Measurements from ENCODE around the gene RADIL.

Gene RADIL

GRCh38 chr7:4823441-4824119 lies 59.9 kb downstream of the RADIL start:
- H3K36me3 ChIP-seq (ENCODE audit: insufficient read depth, low read length), result no peaks in the 10 kb centered on the region
- no peak overlapping the region for H3K9ac ChIP-seq (ENCODE audit: insufficient read length)
- no peak overlapping the region for H3K4me3 ChIP-seq
- no peak overlapping the region for H3K27ac ChIP-seq
- TF ChIP-seq FOXP2 (optimal IDR thresholded peaks at IDR 0.05; ENCODE audit: control extremely low read depth, extremely low read length, insufficient read depth) (no peak), POLR2AphosphoS5 (IDR thresholded peaks at IDR 0.05; ENCODE audit: borderline replicate concordance, low read depth, low read length) (no peak), EZH2 (IDR thresholded peaks at IDR 0.05) (no peak)
- H3K9me3 ChIP-seq (ENCODE audit: low read depth, low read length), result no peaks in the 10 kb centered on the region
- DNase-seq (ENCODE audit: low read depth, low spot score), result no peak

DNA sequence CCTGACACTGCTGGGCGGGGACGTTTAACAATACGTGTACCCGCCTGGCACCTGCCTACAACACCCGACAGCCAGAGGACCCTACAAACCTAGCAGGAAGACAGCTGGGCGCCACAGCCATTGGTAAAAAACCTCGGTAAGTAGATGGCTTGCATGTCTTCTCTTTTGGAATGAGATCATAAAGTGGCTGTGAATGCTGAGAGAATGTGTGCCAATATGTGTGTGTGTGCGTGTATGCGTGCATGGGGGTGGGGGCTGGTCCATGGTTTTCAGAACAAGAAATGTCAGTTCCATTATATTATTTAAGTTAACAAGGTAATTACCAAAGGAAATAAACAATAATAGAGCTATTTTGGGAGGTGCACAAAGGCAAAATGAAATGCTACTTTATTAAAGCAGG lies 60.8 kb downstream of the RADIL start:
- TF ChIP-seq POLR2AphosphoS5 (IDR thresholded peaks at IDR 0.05; ENCODE audit: borderline replicate concordance, low read depth, low read length), result no peak
- TF ChIP-seq FOXP2 (optimal IDR thresholded peaks at IDR 0.05; ENCODE audit: control extremely low read depth, extremely low read length, insufficient read depth), result no peak
- TF ChIP-seq EZH2 (IDR thresholded peaks at IDR 0.05), result no peak
- H3K27ac ChIP-seq, result no peak overlapping the region

DNA sequence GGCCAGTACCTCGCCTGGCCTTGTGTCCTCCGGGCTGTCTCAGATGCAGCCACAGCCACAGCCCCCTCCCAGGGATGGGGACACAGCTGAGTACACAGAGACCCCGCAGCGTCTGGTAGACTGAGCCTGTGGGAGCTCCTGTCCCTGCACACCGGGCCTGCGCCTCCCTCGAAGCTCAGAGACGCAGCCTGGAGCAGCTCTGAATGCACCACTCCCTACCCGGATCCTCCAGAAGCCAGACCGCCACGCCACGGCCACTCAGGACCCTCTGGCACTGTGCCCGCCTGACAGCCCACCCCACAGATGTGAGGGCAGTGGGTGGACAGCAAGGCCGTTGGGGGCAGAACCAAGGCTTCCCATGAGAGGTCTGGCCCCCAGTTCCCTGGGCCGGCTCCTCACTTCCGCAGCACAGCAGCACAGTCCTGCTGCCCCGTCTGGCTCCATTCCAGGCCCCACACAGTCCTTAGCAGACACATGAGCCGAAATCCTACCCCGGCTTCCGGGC lies 62.5 kb downstream of the RADIL start:
- no peak overlapping the region for H3K9ac ChIP-seq (ENCODE audit: insufficient read length)
- H3K4me3 ChIP-seq, result no peak overlapping the region
- no peaks in the 10 kb centered on the region for H3K36me3 ChIP-seq (ENCODE audit: insufficient read depth, low read length)
- no peak for DNase-seq (ENCODE audit: low read depth, low spot score)
- no peak overlapping the region for H3K27ac ChIP-seq
- H3K9me3 ChIP-seq (ENCODE audit: low read depth, low read length), result no peaks in the 10 kb centered on the region
- TF ChIP-seq POLR2AphosphoS5 (IDR thresholded peaks at IDR 0.05; ENCODE audit: borderline replicate concordance, low read depth, low read length) (no peak), EZH2 (IDR thresholded peaks at IDR 0.05) (no peak), FOXP2 (optimal IDR thresholded peaks at IDR 0.05; ENCODE audit: control extremely low read depth, extremely low read length, insufficient read depth) (no peak)

More for the DNA sequence above, 60.8 kb downstream of the RADIL start:
- DNase-seq (ENCODE audit: low read depth, low spot score), result no peak
- Histone ChIP-seq H3K9me3 (ENCODE audit: low read depth, low read length) (no peaks in the 10 kb centered on the region), H3K36me3 (ENCODE audit: insufficient read depth, low read length) (no peaks in the 10 kb centered on the region), H3K9ac (ENCODE audit: insufficient read length) (no peak overlapping the region), H3K4me3 (no peak overlapping the region)

DNA sequence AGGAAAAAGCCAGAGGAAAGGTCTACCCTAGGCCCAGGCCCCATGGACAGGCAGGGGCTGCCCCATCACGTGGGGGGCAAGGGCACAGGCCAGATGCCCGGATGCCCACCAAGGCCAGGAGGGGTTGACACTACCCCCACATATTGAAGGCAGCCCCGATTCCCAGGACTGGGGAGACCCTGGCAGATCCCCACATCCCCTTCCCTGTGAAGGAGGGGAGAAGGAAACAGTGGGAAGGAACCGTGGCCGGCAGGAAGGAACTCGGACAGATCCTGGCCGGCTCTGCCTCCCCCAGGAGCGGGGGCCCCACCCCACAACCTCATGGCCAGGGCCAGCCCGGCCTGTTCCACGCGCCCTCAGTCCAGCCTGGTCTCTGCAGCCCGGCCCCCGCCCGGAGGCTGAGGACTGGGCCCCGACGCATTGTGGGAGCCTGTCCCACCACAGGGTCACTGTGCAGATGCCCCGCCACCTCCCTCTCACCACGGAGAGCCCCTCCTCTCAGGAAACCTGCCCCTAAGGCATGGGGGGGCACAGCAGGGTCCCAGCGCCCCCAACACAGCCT lies 63.0 kb downstream of the RADIL start:
- DNase-seq (ENCODE audit: low read depth, low spot score), result no peak
- Histone ChIP-seq H3K36me3 (ENCODE audit: insufficient read depth, low read length) (no peaks in the 10 kb centered on the region), H3K4me3 (no peak overlapping the region), H3K9ac (ENCODE audit: insufficient read length) (no peak overlapping the region), H3K9me3 (ENCODE audit: low read depth, low read length) (no peaks in the 10 kb centered on the region), H3K27ac (no peak overlapping the region)
- no peak for TF ChIP-seq POLR2AphosphoS5 (IDR thresholded peaks at IDR 0.05; ENCODE audit: borderline replicate concordance, low read depth, low read length)
- TF ChIP-seq EZH2 (IDR thresholded peaks at IDR 0.05), result no peak
- TF ChIP-seq FOXP2 (optimal IDR thresholded peaks at IDR 0.05; ENCODE audit: control extremely low read depth, extremely low read length, insufficient read depth), result no peak

DNA sequence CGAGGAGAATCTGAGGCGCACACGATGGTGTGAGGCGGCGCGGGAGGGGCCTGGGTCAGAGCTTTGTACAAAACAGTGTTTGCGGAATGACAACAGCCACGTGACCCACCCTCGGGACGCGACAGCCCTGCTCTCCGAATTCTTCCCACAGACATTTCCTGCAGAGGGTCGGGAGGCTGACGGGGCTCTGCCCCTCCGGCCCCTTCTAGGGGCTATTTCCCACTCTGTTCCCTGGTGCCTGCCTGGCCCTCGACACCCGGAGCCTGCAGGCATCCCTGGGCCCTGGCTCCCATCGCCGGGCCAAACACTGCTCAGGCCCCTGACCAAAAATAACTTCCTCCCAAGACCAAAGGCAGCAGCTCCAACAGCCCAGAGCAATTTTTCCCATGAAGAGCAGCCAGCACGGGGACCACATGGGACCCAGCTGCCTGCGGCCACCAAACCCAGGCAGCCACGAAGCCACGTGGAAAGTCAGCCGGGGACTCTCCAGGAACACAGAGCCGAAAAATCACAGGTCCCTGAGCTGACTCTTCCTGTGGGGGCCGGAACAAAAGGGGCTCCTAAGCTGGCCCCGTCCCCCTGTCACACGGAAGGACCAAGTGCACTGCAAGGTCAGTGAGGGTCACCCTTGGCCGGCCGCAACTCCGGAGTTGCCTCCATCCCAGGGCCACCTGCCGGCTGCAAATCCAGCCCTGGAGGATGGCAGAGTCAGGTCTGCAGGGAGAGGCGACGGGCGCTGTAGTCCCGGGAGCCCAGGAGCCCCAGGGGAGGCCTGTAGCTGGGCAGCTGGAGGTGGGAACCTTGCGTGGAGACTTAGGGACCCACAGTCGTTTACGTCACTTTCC lies 63.7 kb downstream of the RADIL start:
- no peaks in the 10 kb centered on the region for H3K9me3 ChIP-seq (ENCODE audit: low read depth, low read length)
- no peak for DNase-seq (ENCODE audit: low read depth, low spot score)
- no peak overlapping the region for H3K27ac ChIP-seq
- no peaks in the 10 kb centered on the region for H3K36me3 ChIP-seq (ENCODE audit: insufficient read depth, low read length)
- TF ChIP-seq POLR2AphosphoS5 (IDR thresholded peaks at IDR 0.05; ENCODE audit: borderline replicate concordance, low read depth, low read length) (no peak), EZH2 (IDR thresholded peaks at IDR 0.05) (no peak), FOXP2 (optimal IDR thresholded peaks at IDR 0.05; ENCODE audit: control extremely low read depth, extremely low read length, insufficient read depth) (no peak)
- H3K4me3 ChIP-seq, result no peak overlapping the region
- no peak overlapping the region for H3K9ac ChIP-seq (ENCODE audit: insufficient read length)

DNA sequence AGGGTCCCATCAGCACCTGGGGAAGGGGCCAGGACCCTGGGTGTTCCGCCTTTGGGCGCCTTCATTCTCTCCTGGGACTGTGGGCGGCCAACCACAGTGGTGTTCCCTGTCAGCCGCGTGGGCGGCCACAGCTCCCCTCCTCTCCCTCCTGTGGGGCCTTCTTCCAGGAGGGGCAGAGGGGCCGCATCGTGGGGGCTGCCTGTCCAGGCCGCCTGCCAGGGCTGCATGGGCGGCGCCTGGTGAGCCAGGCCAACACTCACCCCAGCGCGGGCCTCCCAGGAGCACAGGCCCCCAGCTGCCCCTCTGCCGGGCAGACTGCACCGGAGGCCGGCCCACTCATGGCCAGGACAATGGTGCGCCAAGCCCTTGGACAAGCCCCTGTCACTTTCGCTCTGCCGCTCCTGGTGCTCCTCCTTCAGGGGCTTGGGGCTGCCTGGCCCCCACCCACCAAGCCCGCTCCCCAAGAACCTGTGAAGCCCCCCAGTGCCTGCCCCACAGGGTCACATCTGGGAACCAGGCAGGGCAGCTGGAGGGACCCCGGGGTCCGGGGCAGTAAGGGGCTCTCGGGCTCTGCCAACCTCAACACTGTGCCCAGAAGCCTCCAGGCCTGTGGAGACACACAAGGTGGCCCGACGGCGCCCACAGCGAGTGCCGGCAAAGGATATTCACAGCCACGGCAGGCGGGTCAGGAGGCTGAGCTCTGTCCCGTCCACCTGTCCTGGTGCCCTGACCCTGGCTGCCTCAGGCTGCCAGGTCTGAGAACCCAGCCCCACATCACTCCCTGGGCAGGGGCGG lies 65.3 kb downstream of the RADIL start:
- Histone ChIP-seq H3K9ac (ENCODE audit: insufficient read length) (no peak overlapping the region), H3K4me3 (no peak overlapping the region)
- DNase-seq (ENCODE audit: low read depth, low spot score), result no peak

GRCh38 chr7:4817178-4817901 lies 66.2 kb downstream of the RADIL start:
- Histone ChIP-seq H3K27ac (no peak overlapping the region), H3K9ac (ENCODE audit: insufficient read length) (no peak overlapping the region), H3K36me3 (ENCODE audit: insufficient read depth, low read length) (no peaks in the 10 kb centered on the region), H3K9me3 (ENCODE audit: low read depth, low read length) (no peaks in the 10 kb centered on the region), H3K4me3 (no peak overlapping the region)
- no peak for TF ChIP-seq POLR2AphosphoS5 (IDR thresholded peaks at IDR 0.05; ENCODE audit: borderline replicate concordance, low read depth, low read length)
- TF ChIP-seq EZH2 (IDR thresholded peaks at IDR 0.05), result no peak
- TF ChIP-seq FOXP2 (optimal IDR thresholded peaks at IDR 0.05; ENCODE audit: control extremely low read depth, extremely low read length, insufficient read depth), result no peak
- no peak for DNase-seq (ENCODE audit: low read depth, low spot score)

More for the DNA sequence above, 65.3 kb downstream of the RADIL start:
- Histone ChIP-seq H3K27ac (no peak overlapping the region), H3K9me3 (ENCODE audit: low read depth, low read length) (no peaks in the 10 kb centered on the region), H3K36me3 (ENCODE audit: insufficient read depth, low read length) (no peaks in the 10 kb centered on the region)
- TF ChIP-seq EZH2 (IDR thresholded peaks at IDR 0.05) (no peak), POLR2AphosphoS5 (IDR thresholded peaks at IDR 0.05; ENCODE audit: borderline replicate concordance, low read depth, low read length) (no peak), FOXP2 (optimal IDR thresholded peaks at IDR 0.05; ENCODE audit: control extremely low read depth, extremely low read length, insufficient read depth) (no peak)

Data from SK-N-MC (cell line).